Type B pancreatic cell (in vitro differentiated cells): ENCODE data around the gene TRIM10. TPM values are rescaled to one million over a fixed set of nuclear protein-coding genes. Genes with fewer than 3 reads are reported as not detected.
A peak's percentile ranks its signal among the peaks of the same experiment; 100 is the strongest.

Experiments used
- DNase-seq: peaks from one replicate; pipeline ENCODE4 v3.0.0; 2021; ENCODE audit warnings: mixed read lengths; ENCODE audit not compliant: unreplicated experiment; ENCODE audit errors: extremely low spot score
- H3K27ac Mint-ChIP-seq: 2 replicates; pipeline ENCODE4 v1.8.0; 2021; ENCODE audit warnings: mild to moderate bottlenecking, mixed read lengths
- H3K27me3 Mint-ChIP-seq: 2 replicates; pipeline ENCODE4 v1.8.0; 2021; ENCODE audit warnings: mixed read lengths
- H3K36me3 Mint-ChIP-seq: 2 replicates; pipeline ENCODE4 v1.8.0; 2021; ENCODE audit warnings: mixed read lengths
- H3K4me1 Mint-ChIP-seq: one replicate; pipeline ENCODE4 v1.8.0; 2021; ENCODE audit warnings: mixed read lengths; ENCODE audit not compliant: unreplicated experiment
- H3K4me3 Mint-ChIP-seq: 2 replicates; pipeline ENCODE4 v1.8.0; 2021; ENCODE audit warnings: mild to moderate bottlenecking, mixed read lengths
- H3K9me3 Mint-ChIP-seq: 2 replicates; pipeline ENCODE4 v1.8.0; 2021; ENCODE audit warnings: mixed read lengths
- total RNA-seq: library from RNA; stranded (reverse); gene quantifications from 2 replicates; pipeline ENCODE4 v1.2.1, GENCODE V29; 2021; ENCODE audit warnings: low replicate concordance
- TF ChIP-seq, protein P1 (sequence below): fragments of 200-600 bp; sonication (generic); conservative IDR thresholded peaks from 2 replicates; pipeline ENCODE4 v1.5.0; 2021; ENCODE audit warnings: antibody characterized with exemption, mild to moderate bottlenecking

The TRIM10 gene
- total RNA-seq, 1 donor from 2014 or later: not detected

DNA sequence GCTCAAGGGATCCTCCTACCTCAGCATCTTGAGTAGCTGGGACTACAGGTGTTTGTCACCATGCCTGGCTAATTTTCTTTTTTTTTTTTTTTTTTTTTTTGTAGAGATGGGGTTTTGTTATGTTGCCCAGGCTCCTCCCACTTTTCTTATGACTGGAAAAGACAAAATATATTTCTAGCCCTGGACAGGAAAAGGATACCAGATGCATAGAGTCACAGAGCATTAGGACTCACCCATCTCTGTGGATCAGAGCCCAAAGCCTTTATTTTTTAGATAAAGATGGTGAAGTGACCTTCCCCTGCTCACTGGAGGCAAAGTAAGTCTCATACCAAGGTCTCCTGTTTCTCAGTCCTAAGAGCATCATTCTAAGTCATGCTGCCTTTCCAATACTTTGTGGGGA lies 3.4 kb downstream of the TRIM10 start:
- peaks cover 71% of the 10 kb centered on the region for H3K27me3 Mint-ChIP-seq
- DNase-seq: no peak
- H3K27ac Mint-ChIP-seq: no peak overlapping the region
- H3K4me3 Mint-ChIP-seq: no peak overlapping the region
- TF ChIP-seq, protein P1, sequence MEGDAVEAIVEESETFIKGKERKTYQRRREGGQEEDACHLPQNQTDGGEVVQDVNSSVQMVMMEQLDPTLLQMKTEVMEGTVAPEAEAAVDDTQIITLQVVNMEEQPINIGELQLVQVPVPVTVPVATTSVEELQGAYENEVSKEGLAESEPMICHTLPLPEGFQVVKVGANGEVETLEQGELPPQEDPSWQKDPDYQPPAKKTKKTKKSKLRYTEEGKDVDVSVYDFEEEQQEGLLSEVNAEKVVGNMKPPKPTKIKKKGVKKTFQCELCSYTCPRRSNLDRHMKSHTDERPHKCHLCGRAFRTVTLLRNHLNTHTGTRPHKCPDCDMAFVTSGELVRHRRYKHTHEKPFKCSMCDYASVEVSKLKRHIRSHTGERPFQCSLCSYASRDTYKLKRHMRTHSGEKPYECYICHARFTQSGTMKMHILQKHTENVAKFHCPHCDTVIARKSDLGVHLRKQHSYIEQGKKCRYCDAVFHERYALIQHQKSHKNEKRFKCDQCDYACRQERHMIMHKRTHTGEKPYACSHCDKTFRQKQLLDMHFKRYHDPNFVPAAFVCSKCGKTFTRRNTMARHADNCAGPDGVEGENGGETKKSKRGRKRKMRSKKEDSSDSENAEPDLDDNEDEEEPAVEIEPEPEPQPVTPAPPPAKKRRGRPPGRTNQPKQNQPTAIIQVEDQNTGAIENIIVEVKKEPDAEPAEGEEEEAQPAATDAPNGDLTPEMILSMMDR: no peak
- H3K4me1 Mint-ChIP-seq: peaks cover 15% of the 10 kb centered on the region
- H3K36me3 Mint-ChIP-seq: no peaks in the 10 kb centered on the region
- no peaks in the 10 kb centered on the region for H3K9me3 Mint-ChIP-seq

DNA sequence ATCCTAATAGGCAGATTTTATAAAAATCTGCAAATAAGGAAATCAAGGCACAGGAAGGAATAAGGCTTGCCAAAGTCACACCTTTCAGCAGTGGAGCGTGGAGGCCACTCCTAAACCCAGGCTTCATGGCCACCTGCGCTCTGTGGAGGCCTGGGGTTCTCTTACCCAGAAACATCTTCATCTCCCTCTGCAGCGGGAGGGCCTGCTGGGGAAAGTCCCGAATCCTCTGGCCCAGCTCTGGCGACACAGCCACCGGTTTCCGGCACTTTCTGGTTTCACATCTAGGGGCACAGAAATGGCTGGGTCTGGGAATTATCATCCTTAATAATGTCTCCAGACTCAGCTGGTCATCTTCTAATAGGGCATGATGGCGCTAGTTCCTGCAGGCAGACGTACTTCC lies 4.2 kb downstream of the TRIM10 start:
- TF ChIP-seq, protein P1: no peak
- Mint-ChIP-seq H3K9me3 (no peaks in the 10 kb centered on the region), H3K27ac (no peak overlapping the region), H3K27me3 (peaks cover 75% of the 10 kb centered on the region), H3K4me3 (no peak overlapping the region), H3K4me1 (peaks cover 15% of the 10 kb centered on the region), H3K36me3 (no peaks in the 10 kb centered on the region)
- DNase-seq: no peak

DNA sequence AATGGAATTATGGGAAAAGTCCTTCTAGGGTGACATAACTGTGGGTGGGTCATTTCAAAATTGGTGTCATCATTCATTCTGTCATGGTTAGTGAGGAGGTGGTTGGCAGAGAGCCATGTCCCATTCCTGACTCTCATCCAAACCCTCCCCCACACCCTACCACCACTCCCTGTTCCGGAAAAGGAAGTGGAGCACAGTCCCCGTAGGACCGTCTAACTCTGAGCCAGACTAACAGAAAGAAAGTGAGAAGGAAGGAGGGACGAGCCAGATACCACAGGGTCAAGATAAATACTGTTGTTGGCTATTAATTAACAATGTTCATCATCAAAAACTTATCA lies 4.8 kb downstream of the TRIM10 start:
- TF ChIP-seq, protein P1: no peak

DNA sequence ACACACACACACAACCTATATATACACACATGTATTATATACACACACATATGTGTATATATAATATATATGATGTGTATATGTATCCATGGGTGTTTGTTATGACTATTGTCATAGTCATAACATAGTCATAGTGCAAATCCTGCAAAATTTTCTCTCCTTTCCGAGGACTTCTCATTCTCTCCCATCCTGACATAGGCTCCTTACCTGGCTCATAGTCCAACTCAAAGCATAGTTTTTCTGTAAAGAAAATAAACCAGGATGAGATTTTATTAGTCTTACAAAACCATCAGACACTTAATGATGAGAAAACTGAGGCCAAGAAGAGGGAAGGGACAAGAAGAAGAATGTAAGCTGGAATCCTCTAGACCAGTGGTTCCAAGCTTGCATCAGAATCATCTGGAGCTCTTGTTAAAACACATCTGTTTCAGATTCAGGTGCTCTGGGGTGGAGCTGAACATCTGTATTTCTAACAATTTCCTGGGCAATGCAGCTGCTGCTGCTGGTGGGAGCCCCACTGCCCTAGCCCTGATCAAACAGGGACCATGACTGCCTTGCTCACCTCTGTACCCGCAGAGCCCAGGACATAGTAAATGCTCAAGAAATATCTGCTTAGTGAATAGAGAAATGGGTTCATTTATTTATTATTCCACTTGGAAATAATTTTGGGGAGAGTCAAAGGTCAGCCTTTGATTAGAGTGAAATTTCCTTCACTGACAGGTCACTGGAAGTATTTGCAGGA lies 5.3 kb downstream of the TRIM10 start:
- H3K27ac Mint-ChIP-seq: peak overlapping the region; percentile 47
- H3K4me1 Mint-ChIP-seq: peaks cover 15% of the 10 kb centered on the region
- no peak overlapping the region for H3K4me3 Mint-ChIP-seq
- H3K36me3 Mint-ChIP-seq: no peaks in the 10 kb centered on the region
- TF ChIP-seq, protein P1: no peak
- no peak for DNase-seq
- H3K27me3 Mint-ChIP-seq: peaks cover 75% of the 10 kb centered on the region
- H3K9me3 Mint-ChIP-seq: no peaks in the 10 kb centered on the region

More for the DNA sequence above, 4.8 kb downstream of the TRIM10 start:
- Mint-ChIP-seq H3K27me3 (peaks cover 72% of the 10 kb centered on the region), H3K4me1 (peaks cover 15% of the 10 kb centered on the region), H3K9me3 (no peaks in the 10 kb centered on the region), H3K4me3 (no peak overlapping the region), H3K27ac (peak overlapping the region; percentile 47), H3K36me3 (no peaks in the 10 kb centered on the region)
- no peak for DNase-seq

DNA sequence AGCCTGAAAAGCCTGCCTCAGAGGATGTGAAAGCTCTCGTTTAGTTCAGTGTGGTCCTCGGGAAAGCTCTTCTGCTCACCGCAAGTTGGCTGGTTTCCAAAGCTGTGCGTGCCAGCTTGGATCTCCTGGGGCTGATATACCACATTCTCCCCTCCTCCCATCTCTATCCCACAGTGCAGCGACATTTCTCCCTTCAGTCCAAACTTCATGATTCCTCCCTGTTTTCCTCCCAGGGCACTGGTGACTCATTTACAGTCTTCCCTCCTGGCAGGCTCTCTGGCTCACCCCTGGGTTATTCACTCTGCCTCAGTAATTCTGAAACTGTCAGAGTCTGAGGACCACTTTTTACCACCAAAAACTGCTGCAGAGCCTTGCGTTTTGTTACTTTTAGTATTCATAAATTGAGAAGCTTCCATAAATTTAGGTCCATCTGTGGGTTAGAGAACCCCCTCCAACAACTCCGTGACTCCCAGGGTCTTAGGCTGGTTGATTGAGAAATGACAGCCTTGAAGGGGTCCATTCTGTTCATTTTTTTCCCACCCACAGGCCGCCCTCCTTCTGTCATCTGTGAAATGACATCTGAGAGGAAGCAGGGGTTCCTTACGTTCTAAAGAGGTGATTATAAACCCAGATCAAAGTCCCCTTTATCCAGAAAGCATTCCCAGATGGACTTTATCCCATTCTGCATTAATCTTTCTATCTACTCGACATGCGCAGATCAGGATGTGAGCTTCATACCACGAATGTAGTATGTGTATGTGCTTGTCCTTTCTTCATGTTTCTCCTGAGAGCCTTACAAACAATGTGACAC lies 6.1 kb downstream of the TRIM10 start:
- Mint-ChIP-seq H3K4me3 (peak overlapping the region; percentile 26), H3K36me3 (no peaks in the 10 kb centered on the region), H3K27me3 (peaks cover 75% of the 10 kb centered on the region), H3K9me3 (no peaks in the 10 kb centered on the region), H3K4me1 (peaks cover 20% of the 10 kb centered on the region), H3K27ac (peak overlapping the region; percentile 58)
- no peak for DNase-seq
- TF ChIP-seq, protein P1: no peak
